ENCODE data around the gene SEL1L2.

GRCh38 chr20:13991311-13991710 is 897 bp upstream of the SEL1L2 start:
- TF ChIP-seq CTCF (IDR thresholded peaks at IDR 0.05) (no peak), POLR2A (IDR thresholded peaks at IDR 0.05) (no peak)
